Measurements from ENCODE around the gene ZYX.

DNA sequence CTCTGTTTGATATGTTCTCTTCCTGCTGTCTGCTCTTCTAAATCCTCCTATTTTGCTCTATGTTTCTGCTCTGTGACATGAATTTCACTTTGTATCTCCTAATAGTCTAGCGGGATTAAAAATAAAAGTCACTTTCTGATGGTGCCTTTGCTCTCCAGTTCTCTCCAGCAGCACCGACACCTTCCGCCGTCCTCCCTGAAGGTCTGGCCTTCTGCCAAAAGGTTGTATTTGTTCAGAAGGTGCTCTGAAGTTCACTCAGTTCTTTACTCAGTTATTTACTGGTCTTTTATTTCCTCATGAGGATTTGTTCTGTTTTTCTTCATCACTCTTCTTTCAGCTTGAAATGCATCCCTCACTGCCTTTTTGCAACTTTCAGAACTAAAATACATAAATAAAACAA is 38.7 kb downstream of the ZYX start:
- TF ChIP-seq, protein P1, sequence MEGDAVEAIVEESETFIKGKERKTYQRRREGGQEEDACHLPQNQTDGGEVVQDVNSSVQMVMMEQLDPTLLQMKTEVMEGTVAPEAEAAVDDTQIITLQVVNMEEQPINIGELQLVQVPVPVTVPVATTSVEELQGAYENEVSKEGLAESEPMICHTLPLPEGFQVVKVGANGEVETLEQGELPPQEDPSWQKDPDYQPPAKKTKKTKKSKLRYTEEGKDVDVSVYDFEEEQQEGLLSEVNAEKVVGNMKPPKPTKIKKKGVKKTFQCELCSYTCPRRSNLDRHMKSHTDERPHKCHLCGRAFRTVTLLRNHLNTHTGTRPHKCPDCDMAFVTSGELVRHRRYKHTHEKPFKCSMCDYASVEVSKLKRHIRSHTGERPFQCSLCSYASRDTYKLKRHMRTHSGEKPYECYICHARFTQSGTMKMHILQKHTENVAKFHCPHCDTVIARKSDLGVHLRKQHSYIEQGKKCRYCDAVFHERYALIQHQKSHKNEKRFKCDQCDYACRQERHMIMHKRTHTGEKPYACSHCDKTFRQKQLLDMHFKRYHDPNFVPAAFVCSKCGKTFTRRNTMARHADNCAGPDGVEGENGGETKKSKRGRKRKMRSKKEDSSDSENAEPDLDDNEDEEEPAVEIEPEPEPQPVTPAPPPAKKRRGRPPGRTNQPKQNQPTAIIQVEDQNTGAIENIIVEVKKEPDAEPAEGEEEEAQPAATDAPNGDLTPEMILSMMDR (IDR thresholded peaks at IDR 0.05), result no peak
- TF ChIP-seq EP300 (IDR thresholded peaks at IDR 0.05) (no peak), POLR2A (IDR thresholded peaks at IDR 0.05) (no peak)
